Endothelial cell of umbilical vein (primary cell): ENCODE measurements around the gene OTUD1.

Experiments used
- CTCF ChIP-seq, 2 donors: IDR thresholded peaks; 1 replicate in 1 of 2; 2 replicates in 1 of 2; pipeline ENCODE4 v1.5.1; 2011; ENCODE audit warnings: low read length in 2 of 2, mild to moderate bottlenecking in 2 of 2, moderate library complexity in 2 of 2, control low read depth in 1 of 2, inconsistent platforms in 1 of 2, low read depth in 1 of 2; ENCODE audit not compliant: insufficient read depth in 1 of 2; ENCODE audit errors: extremely low read depth in 1 of 2
- EZH2 ChIP-seq: IDR thresholded peaks from 2 replicates; pipeline ENCODE4 v1.6.1; 2012; ENCODE audit warnings: borderline replicate concordance, low read depth, mild to moderate bottlenecking, moderate library complexity, low read length, inconsistent platforms; ENCODE audit not compliant: severe bottlenecking

DNA sequence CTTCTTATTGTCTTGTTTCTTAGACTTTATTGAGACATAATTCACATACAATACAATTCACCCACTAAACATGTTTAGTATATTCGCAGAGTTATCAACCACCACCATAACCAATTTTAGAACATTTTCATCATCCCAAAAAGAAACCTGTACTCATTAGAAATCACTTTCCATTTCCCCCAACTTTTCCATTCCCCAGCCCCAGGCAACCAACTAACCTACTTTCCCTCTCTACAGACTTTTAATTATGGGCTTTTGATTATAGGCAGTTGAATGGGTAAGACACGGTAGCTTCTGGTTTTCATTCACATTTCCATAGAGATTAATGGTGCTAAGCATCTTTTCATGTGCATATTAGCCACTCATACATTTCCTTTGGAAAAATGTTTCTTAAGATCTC, 24.2 kb upstream of the OTUD1 start:
- no peak for TF ChIP-seq EZH2
- TF ChIP-seq CTCF (IDR thresholded peaks at IDR 0.05; ENCODE audit: extremely low read depth in 1 of 2, insufficient read depth in 1 of 2, low read depth in 1 of 2, low read length in 2 of 2) = no peak
